WTC11 (cell line): ENCODE data around the gene IGFBP1. TPM values are rescaled to one million over a fixed set of nuclear protein-coding genes. Genes with fewer than 3 reads are reported as not detected.
A peak's percentile ranks its signal among the peaks of the same experiment; 100 is the strongest.

Experiments used
- ATAC-seq: fragments of 200-7000 bp; cut with Tn5 transposase; 2 replicates; pipeline ENCODE4 v1.10.0; 2021; ENCODE audit warnings: mild to moderate bottlenecking, moderate library complexity
- CTCF ChIA-PET: fragments of 300-600 bp; sonication (Branson Sonifier 250); formaldehyde crosslinking; loops from one replicate; lab custom pipeline; 2021; ENCODE audit warnings: antibody characterized with exemption; lab: Charles Lee
- POLR2A ChIA-PET: fragments of 350-600 bp; sonication (Branson Sonifier 250); formaldehyde crosslinking; loops from one replicate; lab custom pipeline; 2021; ENCODE audit warnings: antibody characterized with exemption; lab: Charles Lee
- DNase-seq: peaks from one replicate; pipeline ENCODE4 v3.0.0; 2021; ENCODE audit warnings: low spot score
- H3K27ac Mint-ChIP-seq: 2 replicates; pipeline ENCODE4 v1.8.0; 2021; ENCODE audit warnings: mixed read lengths
- H3K27me3 Mint-ChIP-seq: 2 replicates; pipeline ENCODE4 v1.8.0; 2021; ENCODE audit warnings: low read depth, mild to moderate bottlenecking, moderate library complexity, mixed read lengths
- H3K36me3 Mint-ChIP-seq: 2 replicates; pipeline ENCODE4 v1.8.0; 2021; ENCODE audit warnings: mixed read lengths
- H3K4me1 Mint-ChIP-seq: 2 replicates; pipeline ENCODE4 v1.8.0; 2022; ENCODE audit warnings: mixed read lengths
- H3K4me3 Mint-ChIP-seq: 2 replicates; pipeline ENCODE4 v1.8.0; 2021; ENCODE audit warnings: mild to moderate bottlenecking, moderate library complexity, mixed read lengths
- H3K9me3 Mint-ChIP-seq: 2 replicates; pipeline ENCODE4 v1.8.0; 2021; ENCODE audit warnings: mixed read lengths
- CTCF ChIP-seq: fragments of 200-600 bp; IDR thresholded peaks from 2 replicates; pipeline ENCODE4 v1.8.0; 2022; ENCODE audit warnings: antibody characterized with exemption
- E2F5 ChIP-seq: sonication (generic); formaldehyde crosslinking; IDR thresholded peaks from 2 replicates; pipeline ENCODE4 v1.8.1; 2022; ENCODE audit warnings: mild to moderate bottlenecking, moderate library complexity, missing genetic modification reagents
- FOXP4 ChIP-seq: sonication (generic); formaldehyde crosslinking; IDR thresholded peaks from 2 replicates; pipeline ENCODE4 v1.8.0; 2022; ENCODE audit warnings: mild to moderate bottlenecking, missing genetic modification reagents
- GABPB1 ChIP-seq: sonication (generic); formaldehyde crosslinking; IDR thresholded peaks from 2 replicates; pipeline ENCODE4 v1.8.1; 2023; ENCODE audit warnings: mild to moderate bottlenecking, missing genetic modification reagents
- HMGA2 ChIP-seq: fragments of 250-450 bp; sonication (Bioruptor Pico); IDR thresholded peaks from 2 replicates; pipeline ENCODE4 v1.4.0; 2021; ENCODE audit warnings: mild to moderate bottlenecking, moderate library complexity
- KAT7 ChIP-seq: sonication (generic); formaldehyde crosslinking; IDR thresholded peaks from 2 replicates; pipeline ENCODE4 v1.8.1; 2023; ENCODE audit warnings: missing genetic modification reagents, mild to moderate bottlenecking, borderline replicate concordance
- MAX ChIP-seq: sonication (generic); formaldehyde crosslinking; IDR thresholded peaks from 2 replicates; pipeline ENCODE4 v1.8.0; 2022; ENCODE audit warnings: mild to moderate bottlenecking, missing genetic modification reagents
- MLX ChIP-seq: sonication (generic); formaldehyde crosslinking; IDR thresholded peaks from 2 replicates; pipeline ENCODE4 v1.8.1; 2023; ENCODE audit warnings: mild to moderate bottlenecking, missing genetic modification reagents, moderate library complexity
- MXD4 ChIP-seq: fragments of 250-450 bp; sonication (Bioruptor Pico); IDR thresholded peaks from 2 replicates; pipeline ENCODE4 v1.8.0; 2021; ENCODE audit warnings: mild to moderate bottlenecking, moderate library complexity, borderline replicate concordance
- NFE2L1 ChIP-seq: sonication (generic); formaldehyde crosslinking; IDR thresholded peaks from 2 replicates; pipeline ENCODE4 v1.8.1; 2023; ENCODE audit warnings: missing genetic modification reagents
- PRRX2 ChIP-seq: fragments of 250-450 bp; sonication (Bioruptor Pico); IDR thresholded peaks from 2 replicates; pipeline ENCODE4 v1.8.0; 2021; ENCODE audit warnings: mild to moderate bottlenecking
- RELA ChIP-seq: sonication (generic); formaldehyde crosslinking; IDR thresholded peaks from 2 replicates; pipeline ENCODE4 v1.8.1; 2022; ENCODE audit warnings: missing genetic modification reagents, mild to moderate bottlenecking, borderline replicate concordance
- TEAD1 ChIP-seq: sonication (generic); formaldehyde crosslinking; IDR thresholded peaks from 2 replicates; pipeline ENCODE4 v1.8.0; 2022; ENCODE audit warnings: mild to moderate bottlenecking, missing genetic modification reagents
- TEAD4 ChIP-seq: sonication (generic); formaldehyde crosslinking; IDR thresholded peaks from 2 replicates; pipeline ENCODE4 v1.8.0; 2022; ENCODE audit warnings: mild to moderate bottlenecking, missing genetic modification reagents
- USF1 ChIP-seq: sonication (generic); formaldehyde crosslinking; IDR thresholded peaks from 2 replicates; pipeline ENCODE4 v1.8.0; 2022; ENCODE audit warnings: mild to moderate bottlenecking, missing genetic modification reagents
- ZNF219 ChIP-seq: sonication (generic); formaldehyde crosslinking; IDR thresholded peaks from 2 replicates; pipeline ENCODE4 v1.8.0; 2023; ENCODE audit warnings: missing genetic modification reagents, mild to moderate bottlenecking, borderline replicate concordance
- ZNF671 ChIP-seq: fragments of 250-450 bp; sonication (Bioruptor Pico); IDR thresholded peaks from 2 replicates; pipeline ENCODE4 v1.8.0; 2021; ENCODE audit warnings: mild to moderate bottlenecking
- ZSCAN18 ChIP-seq: fragments of 250-450 bp; sonication (Bioruptor Pico); IDR thresholded peaks from 2 replicates; pipeline ENCODE4 v2.1.2; 2022; ENCODE audit warnings: mild to moderate bottlenecking, moderate library complexity
- total RNA-seq: library from RNA; stranded (reverse); gene quantifications from 3 replicates; pipeline ENCODE4 v1.2.3, GENCODE V29; 2021

The IGFBP1 gene
- total RNA-seq, 1 experiment from 2014 or later = 0.37 TPM

- H3K27me3 Mint-ChIP-seq = no peaks in the 10 kb centered on the region
- peaks cover 2% of the 10 kb centered on the region; the same call in 1 of the 2 replicates for H3K36me3 Mint-ChIP-seq
- ChIA-PET CTCF (interaction anchor here (0.6 to 3.6 kb wide), 3 partner anchors 15 to 408 kb away, joined by 3 to 16 read pairs (median 3); partner anchors contain the start of gene IGFBP3), POLR2A (no interaction called here)
- H3K27ac Mint-ChIP-seq = no peak overlapping the region
- ATAC-seq (no peak), DNase-seq (no peak)
- no peak overlapping the region for H3K4me3 Mint-ChIP-seq
- TF ChIP-seq PRRX2 (CRISPR knock-in tag) = no peak
- no peak for TF ChIP-seq MLX (CRISPR knock-in tag)
- no peak for TF ChIP-seq ZSCAN18
- no peak for TF ChIP-seq MAX (CRISPR knock-in tag)
- 0 out of 2 replicates have a peak, but pooled peaks have one; percentile 14 for TF ChIP-seq NFE2L1 (CRISPR knock-in tag)
- peaks cover 15% of the 10 kb centered on the region for H3K9me3 Mint-ChIP-seq
- 0 out of 2 replicates have a peak, but pooled peaks cover 2% of the 10 kb centered on the region for H3K4me1 Mint-ChIP-seq
These were observed 49.6 kb downstream of the IGFBP1 start for GRCh38 chr7:45937862-45938261.

GRCh38 chr7:45938626-45939302 is 50.5 kb downstream of the IGFBP1 start:
- POLR2A ChIA-PET = no interaction called here
- ATAC-seq = peak; percentile 96
- H3K4me1 Mint-ChIP-seq = 0 out of 2 replicates have a peak, but pooled peaks cover 2% of the 10 kb centered on the region

GRCh38 chr7:45939574-45939973 is 51.3 kb downstream of the IGFBP1 start:
- H3K27ac Mint-ChIP-seq = no peak overlapping the region
- POLR2A ChIA-PET = no interaction called here
- ATAC-seq = no peak
- no peaks in the 10 kb centered on the region for H3K27me3 Mint-ChIP-seq
- no peak for DNase-seq
- no peak overlapping the region for H3K4me3 Mint-ChIP-seq
- H3K9me3 Mint-ChIP-seq = peaks cover 11% of the 10 kb centered on the region
- CTCF ChIA-PET = interaction anchor here (1.0 to 3.6 kb wide), 2 partner anchors 17 to 193 kb away, joined by 4 to 16 read pairs; partner anchors contain the start of gene IGFBP3
- 0 out of 2 replicates have a peak, but pooled peaks cover 2% of the 10 kb centered on the region for H3K4me1 Mint-ChIP-seq
- peaks cover 2% of the 10 kb centered on the region; the same call in 1 of the 2 replicates for H3K36me3 Mint-ChIP-seq
- TF ChIP-seq ZNF671 (CRISPR knock-in tag) (no peak), USF1 (CRISPR knock-in tag) (no peak), GABPB1 (CRISPR knock-in tag) (no peak), E2F5 (CRISPR knock-in tag) (no peak), KAT7 (CRISPR knock-in tag) (no peak), RELA (no peak), FOXP4 (CRISPR knock-in tag) (no peak), TEAD1 (CRISPR knock-in tag) (no peak), MLX (CRISPR knock-in tag) (no peak)

More at GRCh38 chr7:45938626-45939302, 50.5 kb downstream of the IGFBP1 start:
- peaks cover 13% of the 10 kb centered on the region for H3K9me3 Mint-ChIP-seq
- CTCF ChIA-PET = interaction anchor here (1.0 to 3.6 kb wide), 3 partner anchors 16 to 194 kb away, joined by 3 to 16 read pairs (median 4); partner anchors contain the start of gene IGFBP3
- TF ChIP-seq ZNF219 (CRISPR knock-in tag) (no peak), CTCF (peak; percentile 69), HMGA2 (no peak), ZNF671 (CRISPR knock-in tag) (no peak), MLX (CRISPR knock-in tag) (no peak), TEAD4 (no peak), MXD4 (CRISPR knock-in tag) (no peak)
- TF ChIP-seq, all 79 proteins: peak for 1
- peak; percentile 74 for DNase-seq
- Mint-ChIP-seq H3K27me3 (no peaks in the 10 kb centered on the region), H3K4me3 (no peak overlapping the region), H3K27ac (no peak overlapping the region), H3K36me3 (peaks cover 2% of the 10 kb centered on the region; the same call in 1 of the 2 replicates)
